ENCODE data around the gene COX6B2.

Gene COX6B2

DNA sequence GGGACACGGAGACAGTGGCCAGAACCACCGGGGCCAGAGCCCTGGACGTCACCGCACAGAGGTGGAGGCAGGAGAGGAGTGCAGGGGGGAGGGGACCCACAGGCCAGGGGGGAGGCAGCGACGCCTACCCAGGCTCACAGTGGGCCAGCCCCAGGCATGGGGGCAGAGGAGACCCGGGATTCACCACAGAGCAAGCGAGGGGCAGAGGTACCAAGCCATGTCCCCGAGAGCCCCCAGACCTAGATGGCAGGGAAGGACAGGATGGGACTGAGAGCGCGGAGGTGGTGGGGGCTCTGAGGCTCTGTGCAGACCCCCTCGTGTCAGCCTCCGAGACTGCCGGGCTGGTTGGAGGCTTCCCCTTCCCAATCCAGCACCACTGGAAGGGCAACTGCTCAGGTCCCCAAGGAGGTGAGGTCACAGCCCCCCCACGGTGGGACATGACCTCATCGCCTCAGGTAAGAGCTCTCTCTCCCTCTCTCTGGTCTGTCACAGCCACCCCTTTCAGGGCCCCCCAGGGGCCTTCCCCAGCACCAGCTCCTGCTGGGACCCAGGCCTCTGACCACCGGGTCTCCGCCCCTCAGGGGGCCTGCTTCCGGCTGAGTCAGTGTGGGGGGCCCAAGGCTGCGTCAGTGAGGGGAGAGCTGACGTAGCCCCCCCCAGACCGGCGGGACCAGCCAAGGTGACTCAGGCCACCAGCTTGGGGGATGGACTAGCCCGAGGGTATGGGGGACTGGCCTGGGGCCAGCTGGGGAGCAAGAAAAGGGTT is 18.0 kb upstream of the COX6B2 start:
- H3K27ac ChIP-seq, result no peak overlapping the region
- peaks cover 84% of the 10 kb centered on the region for H3K27me3 ChIP-seq
- H3K4me2 ChIP-seq, result peak overlapping the region; percentile 39
- H3K4me3 ChIP-seq, result no peak overlapping the region
- no peak for TF ChIP-seq Cebpa-rat (IDR thresholded peaks at IDR 0.05)
- H3K9me3 ChIP-seq, result no peaks in the 10 kb centered on the region
- no peak overlapping the region for H3K9ac ChIP-seq
- peaks cover 20% of the 10 kb centered on the region for H3K4me1 ChIP-seq
- peaks cover 34% of the 10 kb centered on the region for H4K20me1 ChIP-seq
- no peaks in the 10 kb centered on the region for H3K36me3 ChIP-seq

DNA sequence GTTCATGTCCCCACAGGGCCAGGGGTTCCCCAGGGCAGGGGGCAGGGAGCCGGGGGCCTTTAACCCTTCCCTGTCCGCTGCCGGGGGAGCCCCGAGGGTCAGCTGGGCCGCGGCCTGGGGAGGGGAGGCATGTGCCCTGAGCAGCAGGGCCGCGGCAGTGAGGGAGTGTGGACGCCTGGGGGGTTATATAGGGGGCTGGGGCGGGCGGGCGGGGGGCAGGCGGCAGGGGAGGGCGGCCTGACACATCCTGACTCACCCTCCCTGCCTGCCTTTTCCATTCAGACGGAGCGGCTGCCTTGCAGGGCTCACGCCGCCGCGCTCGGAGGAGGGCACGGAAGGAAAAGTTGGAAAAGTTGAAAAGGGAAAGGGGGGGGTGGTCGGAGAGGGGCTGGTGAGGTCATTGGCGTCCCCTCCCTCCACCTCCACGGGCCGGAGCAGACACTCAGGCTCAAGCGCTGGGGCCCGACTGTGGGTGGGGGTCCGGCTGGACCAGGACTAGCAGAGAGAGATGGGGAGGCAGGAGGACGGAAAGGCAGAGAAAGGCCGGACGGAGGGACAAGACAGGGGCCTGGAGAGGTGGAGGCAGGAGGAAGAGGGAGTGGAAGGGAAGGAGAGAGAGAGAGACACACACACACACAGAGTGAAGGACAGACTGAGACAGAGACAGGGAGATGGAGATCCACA is 15.9 kb upstream of the COX6B2 start, which contains the start of gene IL11:
IL11 (minus strand) TSS at position 159 of the 684 bp plus-strand sequence; CDS start at position 6, 153 bp downstream.
- Histone ChIP-seq H3K4me2 (peak within 1 kb of the TSS; percentile 87), H3K36me3 (no peaks in the 10 kb centered on the region), H3K4me1 (peaks cover 20% of the 10 kb centered on the region), H3K9me3 (no peaks in the 10 kb centered on the region), H3K27ac (no peak within 1 kb of the TSS), H4K20me1 (peaks cover 34% of the 10 kb centered on the region), H3K4me3 (peak within 1 kb of the TSS; percentile 61), H3K9ac (no peak within 1 kb of the TSS; the same call in 1 of the 2 replicates), H3K27me3 (peaks cover 75% of the 10 kb centered on the region)
- no peak for TF ChIP-seq Cebpa-rat (IDR thresholded peaks at IDR 0.05)

DNA sequence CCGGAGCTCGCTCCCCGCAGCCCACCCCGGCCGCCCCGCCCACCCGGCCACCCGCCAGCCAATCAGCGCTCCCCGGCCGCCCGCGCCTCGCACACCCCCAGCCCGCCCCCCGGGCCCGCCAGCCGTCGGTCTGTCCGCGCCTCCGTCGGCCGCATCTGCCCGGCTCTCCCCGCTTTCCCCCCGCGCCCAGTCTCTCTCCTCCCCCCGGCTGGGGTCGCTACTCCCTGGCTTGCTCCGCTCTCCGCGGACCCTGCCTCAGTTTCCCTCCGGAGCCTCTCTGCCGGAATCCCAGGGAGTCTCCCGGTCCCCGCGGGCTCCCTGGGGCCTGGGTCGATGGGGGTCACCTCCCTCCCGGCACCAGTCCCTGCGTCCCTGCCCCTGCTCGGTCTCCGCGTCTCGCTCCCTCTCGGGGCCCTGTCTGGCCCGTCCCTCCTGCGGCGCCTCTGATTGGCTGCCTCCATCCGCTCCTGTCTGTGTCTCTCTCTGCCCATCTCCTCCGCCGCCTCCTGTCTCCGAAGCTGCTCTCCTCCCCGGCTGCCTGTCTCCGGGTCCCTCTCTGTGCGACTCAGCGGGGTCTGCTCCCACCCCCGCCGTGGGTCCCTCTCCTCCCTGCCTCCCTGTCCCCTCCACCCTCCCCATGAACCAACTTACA is 15.3 kb upstream of the COX6B2 start:
- Histone ChIP-seq H3K9ac (no peak overlapping the region), H3K4me1 (peaks cover 20% of the 10 kb centered on the region)

DNA sequence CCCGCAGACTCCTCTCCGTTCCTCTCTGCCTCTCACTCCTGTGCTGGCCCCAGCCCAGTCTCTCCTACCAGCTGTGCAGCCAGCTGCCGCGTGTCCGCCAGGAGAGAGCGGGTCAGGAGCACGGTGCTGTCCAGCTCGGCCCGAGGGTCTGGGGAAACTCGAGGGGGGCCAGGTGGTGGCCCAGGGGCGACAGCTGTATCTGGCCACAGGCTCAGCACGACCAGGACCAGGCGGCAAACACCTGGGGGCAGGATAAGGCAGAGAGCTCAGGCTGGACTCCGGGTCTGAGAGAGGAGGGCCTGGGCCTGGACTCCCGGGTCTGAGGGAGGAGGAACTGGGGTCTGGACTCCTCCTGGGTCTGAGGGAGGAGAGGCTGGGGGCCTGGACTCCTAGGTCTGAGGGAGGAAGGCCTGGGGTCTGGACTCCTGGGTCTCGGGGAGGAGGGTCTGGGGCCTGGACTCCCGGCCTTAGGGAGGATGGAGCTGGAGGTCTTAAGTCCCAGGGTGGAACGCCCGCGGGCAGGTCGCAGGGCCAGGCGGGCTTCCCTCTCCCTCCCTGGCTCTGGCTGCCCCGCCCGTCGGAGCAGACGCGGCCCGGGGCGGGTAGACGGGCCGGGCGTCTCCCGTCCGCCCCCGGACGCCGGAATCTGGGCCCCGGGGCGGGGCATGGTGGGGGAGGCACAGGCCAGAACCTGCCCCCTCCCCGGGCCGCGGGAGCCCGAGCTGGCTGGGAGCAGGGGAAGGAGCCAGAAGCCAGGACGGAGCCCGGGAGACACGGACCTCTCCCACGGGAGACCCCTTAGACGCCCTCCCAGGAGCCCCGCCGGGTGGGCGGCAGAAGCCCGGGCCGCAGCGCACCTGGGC is 14.4 kb upstream of the COX6B2 start:
- Histone ChIP-seq H3K4me3 (peak overlapping the region; percentile 61), H3K27ac (no peak overlapping the region), H4K20me1 (peaks cover 34% of the 10 kb centered on the region), H3K27me3 (peaks cover 71% of the 10 kb centered on the region), H3K4me2 (peak overlapping the region; percentile 80), H3K36me3 (no peaks in the 10 kb centered on the region), H3K9me3 (no peaks in the 10 kb centered on the region), H3K4me1 (peaks cover 24% of the 10 kb centered on the region), H3K9ac (no peak overlapping the region; the same call in 1 of the 2 replicates)
- TF ChIP-seq Cebpa-rat (IDR thresholded peaks at IDR 0.05), result no peak

More for the DNA sequence above, 15.3 kb upstream of the COX6B2 start:
- Histone ChIP-seq H3K36me3 (no peaks in the 10 kb centered on the region), H3K27ac (no peak overlapping the region), H3K4me3 (peak overlapping the region; percentile 61), H3K27me3 (peaks cover 74% of the 10 kb centered on the region), H4K20me1 (peaks cover 34% of the 10 kb centered on the region), H3K9me3 (no peaks in the 10 kb centered on the region), H3K4me2 (peak overlapping the region; percentile 87)
- TF ChIP-seq Cebpa-rat (IDR thresholded peaks at IDR 0.05), result no peak

DNA sequence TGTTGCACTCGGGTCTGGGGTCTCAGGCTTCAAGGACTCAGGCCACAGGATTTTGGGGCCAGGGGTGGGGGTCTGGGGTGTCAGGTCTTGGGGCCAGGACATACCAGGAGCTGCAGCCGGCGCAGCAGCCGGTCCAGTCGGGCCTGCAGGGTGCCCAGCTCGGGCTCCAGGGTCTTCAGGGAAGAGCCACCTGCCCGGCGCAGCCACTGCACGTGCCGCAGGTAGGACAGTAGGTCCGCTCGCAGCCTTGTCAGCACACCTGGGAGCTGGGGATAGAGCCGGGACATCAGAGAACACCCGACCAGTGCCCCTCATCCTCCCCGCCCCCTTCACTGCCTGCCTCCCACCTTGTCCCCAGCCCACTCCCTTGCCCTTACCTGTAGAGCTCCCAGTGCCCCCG is 13.6 kb upstream of the COX6B2 start:
- no peak overlapping the region for H3K9ac ChIP-seq

DNA sequence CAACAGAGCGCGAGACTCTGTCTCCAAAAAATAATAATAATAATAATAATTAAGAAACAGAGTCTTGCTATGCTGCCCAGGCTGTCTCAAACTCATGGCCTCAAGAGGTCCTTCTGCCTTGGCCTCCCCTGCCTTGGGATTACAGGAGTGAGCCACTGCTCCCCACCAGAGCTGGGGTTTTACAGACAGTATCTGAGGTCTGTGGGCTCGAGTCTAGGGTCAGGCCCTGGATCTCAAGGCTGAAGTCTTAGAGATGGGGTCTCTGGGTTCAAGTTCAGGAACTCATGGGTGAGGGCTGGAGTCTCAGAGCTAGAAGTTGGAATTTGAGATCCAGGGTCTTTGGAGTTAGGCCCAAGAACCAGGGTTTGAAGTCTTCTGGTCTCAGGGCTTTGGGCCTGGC is 12.3 kb upstream of the COX6B2 start:
- Histone ChIP-seq H3K36me3 (no peaks in the 10 kb centered on the region), H3K27ac (no peak overlapping the region), H3K4me2 (no peak overlapping the region), H3K9ac (no peak overlapping the region), H3K27me3 (peaks cover 52% of the 10 kb centered on the region), H4K20me1 (peaks cover 26% of the 10 kb centered on the region), H3K9me3 (no peaks in the 10 kb centered on the region), H3K4me1 (peaks cover 17% of the 10 kb centered on the region), H3K4me3 (no peak overlapping the region)
- no peak for TF ChIP-seq Cebpa-rat (IDR thresholded peaks at IDR 0.05)

More for the DNA sequence above, 13.6 kb upstream of the COX6B2 start:
- H3K4me2 ChIP-seq, result no peak overlapping the region
- no peak for TF ChIP-seq Cebpa-rat (IDR thresholded peaks at IDR 0.05)
- H3K27me3 ChIP-seq, result peaks cover 65% of the 10 kb centered on the region
- peaks cover 24% of the 10 kb centered on the region for H3K4me1 ChIP-seq
- H3K27ac ChIP-seq, result no peak overlapping the region
- no peaks in the 10 kb centered on the region for H3K36me3 ChIP-seq
- peaks cover 34% of the 10 kb centered on the region for H4K20me1 ChIP-seq
- H3K9me3 ChIP-seq, result no peaks in the 10 kb centered on the region
- H3K4me3 ChIP-seq, result no peak overlapping the region

DNA sequence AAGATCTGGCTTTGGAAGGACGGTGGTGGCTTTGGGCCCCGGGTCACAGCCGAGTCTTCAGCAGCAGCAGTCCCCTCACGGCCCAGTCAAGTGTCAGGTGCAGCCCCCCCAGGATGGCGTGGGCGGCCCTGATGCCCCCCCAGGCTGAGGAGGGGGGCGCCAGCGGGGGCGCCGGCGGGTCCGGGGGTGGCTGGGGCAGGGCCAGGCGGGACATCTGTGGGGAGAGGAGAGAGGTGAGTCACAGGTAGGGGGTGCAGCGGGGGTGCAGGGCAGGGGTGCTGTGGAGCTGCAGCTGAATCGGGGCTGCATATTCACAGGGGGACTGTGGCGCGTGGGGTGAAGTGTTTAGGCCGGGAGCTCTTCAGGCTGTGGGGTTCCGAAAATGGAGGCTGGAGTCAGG is 11.4 kb upstream of the COX6B2 start:
- Histone ChIP-seq H3K36me3 (no peaks in the 10 kb centered on the region), H4K20me1 (peaks cover 23% of the 10 kb centered on the region), H3K9ac (no peak overlapping the region), H3K4me1 (peaks cover 17% of the 10 kb centered on the region), H3K4me3 (no peak overlapping the region), H3K9me3 (no peaks in the 10 kb centered on the region), H3K27ac (no peak overlapping the region), H3K27me3 (peaks cover 44% of the 10 kb centered on the region), H3K4me2 (no peak overlapping the region)
- no peak for TF ChIP-seq Cebpa-rat (IDR thresholded peaks at IDR 0.05)

DNA sequence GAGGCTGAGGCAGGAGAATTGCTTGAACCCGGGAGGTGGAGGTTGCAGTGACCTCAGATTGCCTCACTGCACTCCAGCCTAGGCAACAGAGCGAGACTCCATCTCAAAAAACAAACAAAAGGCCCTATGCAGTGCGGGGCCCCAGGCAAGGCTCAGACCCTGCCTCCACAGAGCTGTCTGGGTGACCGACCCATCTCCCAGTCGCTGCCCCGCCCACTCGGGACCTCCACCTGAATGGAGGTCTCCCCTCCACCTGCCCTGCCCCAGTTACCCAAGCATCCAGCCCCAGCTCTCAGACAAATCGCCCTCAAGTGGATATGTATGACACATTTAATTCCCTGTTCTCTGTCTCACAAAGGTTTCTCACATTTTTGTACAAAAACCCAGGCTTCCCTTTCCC is 10.7 kb upstream of the COX6B2 start:
- no peak for TF ChIP-seq Cebpa-rat (IDR thresholded peaks at IDR 0.05)
- Histone ChIP-seq H3K27ac (no peak overlapping the region), H3K36me3 (no peaks in the 10 kb centered on the region), H3K4me3 (no peak overlapping the region), H3K9ac (no peak overlapping the region), H3K4me2 (no peak overlapping the region), H4K20me1 (peaks cover 17% of the 10 kb centered on the region), H3K27me3 (peaks cover 36% of the 10 kb centered on the region), H3K4me1 (peaks cover 17% of the 10 kb centered on the region), H3K9me3 (no peaks in the 10 kb centered on the region)
